WERI-Rb-1 (cell line): ENCODE measurements around the gene SIX3.

Experiments
- DNase-seq: peaks from one replicate; pipeline ENCODE4 v3.0.0-alpha.2; 2020
- H3K27ac ChIP-seq: fragments of 250-450 bp; sonication (Bioruptor Pico); 2 replicates; pipeline ENCODE4 v1.5.1; 2020; ENCODE audit warnings: mild to moderate bottlenecking, moderate library complexity
- H3K27me3 ChIP-seq: fragments of 250-450 bp; sonication (Bioruptor Pico); 2 replicates; pipeline ENCODE4 v1.5.1; 2021; ENCODE audit warnings: mild to moderate bottlenecking, low read depth, moderate library complexity; ENCODE audit not compliant: insufficient read depth, severe bottlenecking
- H3K36me3 ChIP-seq: fragments of 250-450 bp; sonication (Bioruptor Pico); 2 replicates; pipeline ENCODE4 v1.5.1; 2020; ENCODE audit warnings: mild to moderate bottlenecking, moderate library complexity
- H3K4me3 ChIP-seq: 2 replicates; pipeline ENCODE4 v1.5.1; 2011; ENCODE audit warnings: low read depth, mild to moderate bottlenecking, control low read depth, low read length
- H3K9me3 ChIP-seq: fragments of 250-450 bp; sonication (Bioruptor Pico); 2 replicates; pipeline ENCODE4 v1.5.1; 2021; ENCODE audit warnings: mild to moderate bottlenecking, moderate library complexity; ENCODE audit not compliant: severe bottlenecking
- TF ChIP-seq, protein P1 (sequence below): IDR thresholded peaks from 2 replicates; pipeline ENCODE4 v1.5.1; 2011; ENCODE audit warnings: low read depth, mild to moderate bottlenecking, control low read depth, inconsistent platforms, low read length

Gene SIX3

DNA sequence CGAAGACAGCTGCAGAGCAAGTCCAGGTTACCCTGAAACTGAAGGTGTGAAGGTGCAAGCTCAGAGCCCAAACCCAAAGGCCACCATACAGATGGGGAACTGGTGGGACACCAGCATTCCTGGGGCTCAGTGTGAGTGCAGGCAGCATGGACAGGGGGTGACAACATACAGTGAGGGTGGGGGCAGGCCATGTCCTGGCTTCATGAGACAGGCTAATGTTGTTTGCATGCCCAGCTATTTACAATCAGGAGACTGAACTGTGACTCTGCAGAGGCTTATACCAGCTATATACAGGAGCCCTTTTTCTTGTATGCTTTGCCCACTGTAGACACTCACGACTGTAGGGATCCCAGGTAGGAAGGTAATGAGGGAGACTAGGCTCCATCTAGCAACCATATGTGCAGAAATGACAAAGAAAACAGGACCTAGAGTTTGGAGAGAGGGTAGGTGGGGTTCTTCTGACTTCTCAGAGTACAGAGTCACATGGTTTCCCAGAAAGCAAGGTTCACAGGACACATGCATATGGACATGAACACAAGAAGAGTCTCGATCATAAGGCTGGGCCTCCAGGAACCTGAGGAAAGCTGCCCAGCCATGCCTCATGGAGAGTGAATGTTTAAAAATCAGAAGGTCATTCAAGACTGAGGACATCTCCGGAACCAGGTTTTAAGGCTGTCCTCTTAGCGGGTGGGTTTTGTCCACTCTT is 26.4 kb downstream of the SIX3 start:
- TF ChIP-seq, protein P1, sequence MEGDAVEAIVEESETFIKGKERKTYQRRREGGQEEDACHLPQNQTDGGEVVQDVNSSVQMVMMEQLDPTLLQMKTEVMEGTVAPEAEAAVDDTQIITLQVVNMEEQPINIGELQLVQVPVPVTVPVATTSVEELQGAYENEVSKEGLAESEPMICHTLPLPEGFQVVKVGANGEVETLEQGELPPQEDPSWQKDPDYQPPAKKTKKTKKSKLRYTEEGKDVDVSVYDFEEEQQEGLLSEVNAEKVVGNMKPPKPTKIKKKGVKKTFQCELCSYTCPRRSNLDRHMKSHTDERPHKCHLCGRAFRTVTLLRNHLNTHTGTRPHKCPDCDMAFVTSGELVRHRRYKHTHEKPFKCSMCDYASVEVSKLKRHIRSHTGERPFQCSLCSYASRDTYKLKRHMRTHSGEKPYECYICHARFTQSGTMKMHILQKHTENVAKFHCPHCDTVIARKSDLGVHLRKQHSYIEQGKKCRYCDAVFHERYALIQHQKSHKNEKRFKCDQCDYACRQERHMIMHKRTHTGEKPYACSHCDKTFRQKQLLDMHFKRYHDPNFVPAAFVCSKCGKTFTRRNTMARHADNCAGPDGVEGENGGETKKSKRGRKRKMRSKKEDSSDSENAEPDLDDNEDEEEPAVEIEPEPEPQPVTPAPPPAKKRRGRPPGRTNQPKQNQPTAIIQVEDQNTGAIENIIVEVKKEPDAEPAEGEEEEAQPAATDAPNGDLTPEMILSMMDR, result no peak
- DNase-seq, result no peak

GRCh38 chr2:44969936-44970335 is 28.4 kb downstream of the SIX3 start:
- Histone ChIP-seq H3K4me3 (no peak overlapping the region), H3K9me3 (no peaks in the 10 kb centered on the region), H3K27me3 (no peaks in the 10 kb centered on the region), H3K36me3 (no peaks in the 10 kb centered on the region), H3K27ac (peak overlapping the region; percentile 89)
- no peak for DNase-seq
- TF ChIP-seq, protein P1, result no peak

More for the DNA sequence above, 26.4 kb downstream of the SIX3 start:
- no peaks in the 10 kb centered on the region for H3K27me3 ChIP-seq
- no peaks in the 10 kb centered on the region for H3K36me3 ChIP-seq
- H3K27ac ChIP-seq, result no peak overlapping the region
- no peak overlapping the region for H3K4me3 ChIP-seq
- no peaks in the 10 kb centered on the region for H3K9me3 ChIP-seq

GRCh38 chr2:44970846-44971450 is 29.4 kb downstream of the SIX3 start:
- H3K27ac ChIP-seq, result peak overlapping the region; percentile 89
- DNase-seq, result no peak
- TF ChIP-seq, protein P1, result no peak
- no peak overlapping the region for H3K4me3 ChIP-seq
- H3K27me3 ChIP-seq, result no peaks in the 10 kb centered on the region
- no peaks in the 10 kb centered on the region for H3K36me3 ChIP-seq
- no peaks in the 10 kb centered on the region for H3K9me3 ChIP-seq

DNA sequence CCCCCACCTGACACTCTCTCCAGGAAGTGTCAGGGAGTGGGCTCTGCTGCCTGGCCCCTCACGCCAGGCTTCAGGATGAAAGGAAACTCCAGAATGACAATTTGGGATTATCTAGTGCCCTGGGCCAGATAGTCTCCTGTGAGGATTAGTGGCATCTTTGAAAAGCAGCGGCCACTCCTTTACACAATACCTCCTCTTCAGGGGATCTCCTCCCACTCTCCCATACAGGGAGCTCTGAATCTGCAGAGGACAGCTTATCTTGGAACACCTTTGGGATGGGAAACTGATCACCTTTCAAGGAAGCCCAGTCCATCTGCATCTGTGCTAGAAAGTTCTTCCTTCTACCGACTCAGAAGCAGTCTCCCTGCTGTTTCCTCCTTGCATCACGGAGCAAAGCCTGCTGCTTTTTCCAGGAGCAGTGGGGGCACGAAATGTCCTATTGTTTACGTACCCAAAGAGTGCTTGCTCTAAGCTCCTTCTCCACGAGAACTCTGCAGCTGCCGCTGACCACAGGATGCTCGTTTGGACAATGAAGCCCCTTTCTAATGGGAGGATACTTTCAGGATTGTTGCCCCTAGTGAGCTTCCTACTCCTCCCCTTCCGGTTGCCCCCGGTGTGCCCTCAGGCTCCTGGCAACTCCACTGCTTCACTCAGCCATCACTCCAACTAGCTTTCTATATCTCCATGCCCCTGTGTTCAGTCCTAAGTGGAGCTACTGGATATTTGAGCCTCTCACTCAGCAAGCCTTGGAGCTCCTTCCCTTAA is 31.5 kb downstream of the SIX3 start:
- DNase-seq, result peak; percentile 87
- TF ChIP-seq, protein P1, result no peak
- Histone ChIP-seq H3K27ac (peak overlapping the region; percentile 89), H3K36me3 (no peaks in the 10 kb centered on the region), H3K9me3 (no peaks in the 10 kb centered on the region), H3K27me3 (no peaks in the 10 kb centered on the region), H3K4me3 (peak overlapping the region; percentile 32)

- Histone ChIP-seq H3K27ac (peak overlapping the region; percentile 89), H3K27me3 (no peaks in the 10 kb centered on the region), H3K4me3 (no peak overlapping the region), H3K36me3 (no peaks in the 10 kb centered on the region), H3K9me3 (no peaks in the 10 kb centered on the region)
- TF ChIP-seq, protein P1, result peak; percentile 73
- DNase-seq, result peak; percentile 90
Observed at GRCh38 chr2:44974064-44974715, 32.7 kb downstream of the SIX3 start.
